Stimulated activated CD4-positive, alpha-beta T cell treated with anti-CD3 and anti-CD28 coated beads, Interleukin-1b, Interleukin-23, amount 100 ng/mL, for 24 hours (primary cell): ENCODE data around the gene PTOV1.

Experiments used
- DNase-seq, 4 experiments: peaks; one replicate each; pipeline ENCODE4 v3.0.0-alpha.2; 2020; ENCODE audit warnings: low read depth in 4 of 4, low spot score in 1 of 4

The PTOV1 gene

DNA sequence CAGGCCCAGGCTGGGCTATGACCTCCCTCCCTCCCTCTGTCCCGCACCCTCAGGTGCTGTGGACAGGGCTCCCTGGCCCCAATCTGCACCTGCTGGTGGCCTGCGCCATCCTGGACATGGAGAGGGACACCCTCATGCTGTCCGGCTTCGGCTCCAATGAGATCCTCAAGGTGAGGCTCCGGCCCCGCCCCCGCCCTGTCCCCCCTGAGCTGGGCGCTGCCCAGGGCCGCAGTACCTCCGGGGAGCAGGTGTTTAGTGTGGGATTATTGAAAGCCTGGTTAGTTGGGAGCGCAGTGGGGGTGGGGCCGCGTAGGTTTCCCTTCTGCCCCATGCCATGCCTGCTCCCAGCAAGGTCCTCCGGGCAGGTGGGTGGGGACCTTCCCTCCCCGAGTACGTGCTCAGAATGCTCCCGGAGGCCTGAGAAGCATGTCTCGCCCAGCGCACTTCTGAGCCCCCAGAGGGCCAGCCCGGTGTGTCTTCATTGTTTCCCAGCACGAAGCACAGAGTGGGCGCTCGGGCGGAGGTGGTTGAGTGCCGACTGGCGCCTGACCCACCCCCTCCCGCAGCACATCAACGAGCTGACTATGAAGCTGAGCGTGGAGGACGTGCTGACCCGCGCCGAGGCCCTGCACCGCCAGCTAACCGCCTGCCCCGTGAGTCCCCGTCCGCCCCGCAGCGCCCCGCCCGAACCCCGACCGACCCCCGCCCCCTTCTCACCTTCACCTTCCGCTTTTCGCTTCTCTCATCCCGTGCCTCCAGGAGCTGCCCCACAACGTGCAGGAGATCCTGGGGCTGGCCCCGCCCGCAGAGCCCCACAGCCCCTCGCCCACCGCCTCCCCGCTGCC lies 36.9 kb downstream of the PTOV1 start:
- no peak for DNase-seq

GRCh38 chr19:49888510-49888824 lies 37.5 kb downstream of the PTOV1 start:
- DNase-seq, result no peak

GRCh38 chr19:49889038-49889686 lies 38.2 kb downstream of the PTOV1 start:
- no peak for DNase-seq

DNA sequence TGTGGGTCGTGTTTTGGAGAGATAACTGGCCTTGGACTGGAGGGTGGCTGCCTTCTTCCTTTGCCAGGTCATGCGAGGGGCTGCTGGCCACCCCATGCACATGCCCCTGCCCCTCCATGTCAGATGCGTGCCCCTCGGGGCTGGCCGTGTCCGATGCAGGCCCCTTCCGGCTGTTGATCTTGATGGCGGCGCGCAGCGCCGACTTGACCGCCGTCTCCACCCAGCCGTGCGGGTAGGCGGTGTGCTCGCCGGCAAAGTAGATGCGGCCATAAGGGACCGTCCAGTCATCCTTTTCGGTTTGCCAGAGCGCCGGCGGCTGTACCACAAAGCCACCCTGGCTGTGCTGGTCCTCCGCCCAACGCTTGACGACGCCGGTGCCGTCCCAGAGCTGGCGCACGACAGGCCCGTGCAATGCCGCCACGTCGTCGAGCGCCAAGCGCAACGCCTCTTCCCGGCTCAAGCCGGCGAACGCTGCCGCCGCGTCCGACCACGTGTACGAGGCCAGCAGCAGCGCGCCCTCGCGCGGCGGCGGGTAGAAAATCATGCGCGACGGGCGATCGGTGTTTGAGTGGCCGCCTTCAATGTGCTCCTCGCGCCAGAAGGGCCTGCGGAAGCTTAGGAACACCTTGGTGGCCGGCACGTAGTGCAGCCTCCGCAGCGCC lies 38.9 kb downstream of the PTOV1 start:
- DNase-seq, result peak; percentile 48 to 66 (median 54)

DNA sequence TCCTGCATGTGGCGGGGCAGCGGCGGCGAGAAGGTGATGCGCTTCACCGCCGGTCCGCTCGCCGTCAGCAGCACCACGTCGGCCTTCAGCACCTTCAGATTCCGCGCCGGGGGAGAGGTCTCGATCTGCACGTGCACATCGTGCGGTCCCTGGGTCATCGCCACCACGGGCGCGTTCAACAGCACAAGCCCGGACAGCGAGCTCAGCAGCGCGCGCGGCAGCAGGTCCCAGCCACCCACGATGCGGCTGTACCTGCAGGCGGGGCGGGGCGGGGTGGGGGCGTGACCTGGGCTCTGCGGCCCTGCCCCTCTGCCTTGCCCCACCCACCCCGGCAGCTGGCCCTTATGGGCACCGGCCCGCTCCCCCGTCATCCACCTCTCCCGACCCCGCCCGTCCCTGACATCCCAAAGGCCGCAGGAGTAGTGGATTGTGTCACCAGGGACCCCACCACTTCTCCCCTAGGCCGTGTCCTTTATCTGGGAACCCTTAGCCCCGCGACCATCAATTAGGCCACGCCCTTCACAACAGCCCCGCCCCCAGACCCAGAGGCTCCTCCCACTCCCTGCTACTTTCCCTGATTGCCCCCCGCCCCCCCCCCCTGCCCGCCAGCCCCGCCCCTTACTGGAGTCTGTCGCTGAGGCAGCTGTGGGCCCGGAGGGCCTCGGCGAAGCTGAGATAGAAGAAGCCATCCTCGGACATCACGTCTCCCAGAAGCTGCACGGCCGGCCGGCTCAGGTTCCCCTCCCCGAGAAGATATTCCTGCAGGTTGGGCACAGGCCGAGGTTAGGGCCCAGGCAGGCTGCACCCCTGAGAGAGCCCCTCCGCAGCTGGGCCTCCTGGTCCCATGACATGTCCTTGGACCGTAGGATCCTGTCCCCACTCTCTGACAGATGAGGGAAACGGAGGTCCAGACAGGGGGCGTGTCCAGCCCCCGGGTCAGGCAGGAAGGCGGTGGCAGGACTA lies 39.7 kb downstream of the PTOV1 start:
- peak; percentile 24 to 61 (median 40) for DNase-seq

GRCh38 chr19:49891393-49891792 lies 40.4 kb downstream of the PTOV1 start:
- no peak for DNase-seq

DNA sequence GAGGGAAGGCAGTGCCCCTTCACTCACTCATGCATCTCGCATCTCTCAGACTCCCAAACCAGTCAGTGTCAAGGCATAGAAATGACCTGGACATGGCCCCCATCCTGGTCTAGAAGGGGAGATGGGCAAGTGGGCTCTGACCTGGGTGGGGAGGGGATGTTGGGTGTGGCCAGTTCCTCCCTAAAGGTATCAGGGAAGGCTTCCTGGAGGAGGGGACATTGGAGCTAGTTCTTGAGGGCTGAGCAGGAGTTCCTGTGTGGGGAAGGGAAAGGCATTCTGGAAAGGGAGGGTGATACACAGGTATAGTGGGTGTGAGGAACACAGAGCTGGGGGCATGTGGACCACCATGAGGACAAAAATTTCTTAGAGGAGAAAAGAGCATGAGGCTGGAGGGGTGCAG lies 41.8 kb downstream of the PTOV1 start:
- no peak for DNase-seq

- DNase-seq, result no peak
Measured at GRCh38 chr19:49894011-49894664, 43.2 kb downstream of the PTOV1 start.

GRCh38 chr19:49894879-49895565 lies 44.1 kb downstream of the PTOV1 start:
- peak in 1 of 4 experiments; percentile 45 for DNase-seq

DNA sequence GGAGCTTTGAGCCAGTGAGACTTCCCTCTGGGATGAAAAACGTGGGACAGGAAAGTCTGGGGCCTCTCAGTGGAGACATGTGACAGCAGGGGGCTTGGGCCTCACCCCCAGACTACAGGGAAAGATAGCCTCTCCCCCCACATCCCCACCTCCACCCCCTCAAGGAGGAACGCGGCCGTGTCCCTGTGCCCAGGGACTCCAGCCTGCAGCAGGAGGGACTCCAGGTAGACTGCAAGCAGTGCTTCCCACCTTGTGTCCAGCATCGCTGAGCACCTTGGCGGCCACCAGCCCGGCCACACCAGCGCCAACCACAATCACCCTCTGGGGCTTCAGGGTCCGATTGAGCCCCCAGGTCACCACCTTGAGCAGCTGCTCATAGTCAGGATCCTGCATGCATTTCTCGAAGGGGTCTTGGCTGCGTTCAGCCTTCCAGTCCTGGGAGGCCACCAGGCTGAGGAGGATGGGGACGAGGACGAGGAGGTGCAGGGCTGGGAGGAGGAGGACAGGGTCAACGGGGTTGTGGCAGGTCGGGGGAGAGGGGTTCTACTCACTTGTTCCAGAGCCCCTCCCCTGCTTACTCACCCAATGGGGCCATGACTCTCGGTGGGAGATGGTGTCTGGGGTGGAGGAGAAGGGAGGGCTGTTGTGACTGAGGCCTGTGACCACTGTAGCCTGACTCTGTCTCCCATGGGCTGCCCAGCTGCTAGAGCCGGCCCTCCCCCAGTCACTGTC lies 44.8 kb downstream of the PTOV1 start:
- DNase-seq, result peak in 1 of 4 experiments; percentile 45

DNA sequence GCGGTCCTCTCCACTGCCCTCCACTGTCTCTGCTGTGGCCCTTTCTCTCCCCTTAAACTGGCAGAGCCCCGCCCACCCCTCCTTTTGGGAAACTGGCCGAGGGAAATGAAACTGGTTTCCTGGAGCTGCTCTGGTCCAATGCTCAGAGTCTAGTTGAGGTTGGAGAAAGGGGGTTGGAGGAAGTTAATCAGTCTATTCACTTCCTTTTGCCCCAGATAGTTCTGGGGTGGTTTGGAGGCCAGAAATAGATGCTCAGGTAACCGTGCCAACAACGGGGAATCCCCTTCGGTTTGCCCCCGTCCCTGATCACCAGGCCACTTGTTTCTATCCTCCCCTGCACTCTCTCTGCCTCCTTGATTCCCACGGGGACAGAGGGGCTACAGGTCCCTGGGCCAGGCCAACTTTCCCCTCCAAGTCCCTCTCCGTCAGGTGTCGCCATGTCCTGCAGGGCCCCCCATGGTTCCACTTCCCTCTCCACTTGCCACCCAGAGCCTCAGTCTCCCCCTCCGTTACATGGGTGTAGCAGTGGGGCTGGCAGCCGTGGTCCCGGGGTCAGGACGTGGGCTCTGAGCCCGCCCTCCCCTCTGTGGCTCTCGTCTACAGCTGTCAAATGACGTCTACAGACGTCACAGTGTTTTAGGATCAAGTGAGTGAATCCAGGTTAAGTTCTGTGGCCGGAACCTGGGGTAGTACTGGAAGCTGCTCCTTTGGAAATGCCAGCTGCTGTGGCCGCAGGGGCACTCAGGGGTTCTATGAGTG lies 46.1 kb downstream of the PTOV1 start, which contains the start of gene IL4I1:
IL4I1 (minus strand) TSS at position 25 of the 759 bp plus-strand sequence. CDS start 727 bp downstream, outside the sequence.
- DNase-seq, result peak in 1 of 4 experiments; percentile 52

GRCh38 chr19:49904136-49904535 lies 53.2 kb downstream of the PTOV1 start:
- no peak for DNase-seq

DNA sequence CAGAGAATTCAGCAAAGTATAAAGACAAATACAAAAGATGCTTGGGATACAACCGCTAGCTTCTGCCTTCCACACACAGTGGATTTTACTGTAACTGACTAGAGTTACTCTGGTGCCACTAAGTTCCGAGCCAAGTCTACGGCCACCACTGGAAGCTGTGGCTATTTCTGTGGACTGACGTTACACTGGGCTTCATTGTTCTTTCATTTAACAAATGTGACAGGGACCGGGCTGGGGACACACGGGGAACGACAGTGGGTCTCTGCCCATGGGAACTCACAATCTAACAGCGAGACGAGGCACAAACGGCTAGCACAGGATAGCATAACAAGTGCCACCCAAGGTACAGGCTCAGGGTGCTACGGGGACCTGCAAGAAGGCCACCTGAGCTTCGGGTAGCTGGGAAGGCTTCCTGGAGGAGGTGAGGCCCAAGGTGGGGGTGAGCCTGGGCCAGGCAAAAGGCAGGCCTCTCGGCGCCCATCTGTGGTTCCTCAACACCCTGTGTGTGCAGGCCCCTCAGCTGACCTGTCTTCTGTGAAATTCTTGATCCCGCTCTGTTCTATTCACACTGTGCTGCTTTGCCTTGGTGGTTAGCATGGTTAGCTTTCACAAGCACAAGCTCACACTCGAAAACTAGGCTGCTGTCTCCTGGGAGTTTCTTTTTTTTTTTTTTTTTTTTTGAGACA lies 56.1 kb downstream of the PTOV1 start:
- DNase-seq, result no peak

DNA sequence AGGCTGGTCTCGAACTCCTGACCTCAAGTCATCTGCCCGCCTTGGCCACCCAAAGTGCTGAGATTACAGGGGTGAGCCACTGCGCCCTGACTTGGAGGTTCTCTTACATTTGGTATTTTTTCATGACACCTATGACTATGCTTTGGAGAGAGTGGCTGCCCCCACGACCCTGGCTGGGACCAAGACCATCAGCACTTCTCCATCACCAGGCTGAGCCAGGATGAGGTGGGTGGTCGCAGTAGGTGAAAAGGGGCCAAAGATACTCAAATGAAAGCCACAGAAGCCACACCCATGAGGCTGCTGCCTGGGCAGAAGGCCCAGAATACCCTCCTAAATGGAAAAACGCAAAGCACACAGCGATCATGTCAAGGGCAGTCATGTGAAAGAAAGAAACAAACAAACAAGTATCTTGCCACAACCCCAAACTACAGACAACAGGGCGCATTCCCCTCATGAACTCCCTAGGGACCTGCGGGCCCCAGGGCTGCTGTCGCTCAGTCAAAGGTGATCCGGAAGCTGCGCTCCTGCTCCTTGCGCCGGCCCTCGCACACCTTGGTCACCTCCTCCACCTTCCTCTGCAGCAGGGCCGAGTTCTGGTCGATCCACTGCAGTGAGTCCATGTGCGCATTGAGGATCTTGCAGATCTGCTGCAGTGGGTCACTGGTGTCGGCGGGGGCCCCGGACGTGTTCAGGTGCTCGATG lies 56.9 kb downstream of the PTOV1 start:
- DNase-seq, result no peak

DNA sequence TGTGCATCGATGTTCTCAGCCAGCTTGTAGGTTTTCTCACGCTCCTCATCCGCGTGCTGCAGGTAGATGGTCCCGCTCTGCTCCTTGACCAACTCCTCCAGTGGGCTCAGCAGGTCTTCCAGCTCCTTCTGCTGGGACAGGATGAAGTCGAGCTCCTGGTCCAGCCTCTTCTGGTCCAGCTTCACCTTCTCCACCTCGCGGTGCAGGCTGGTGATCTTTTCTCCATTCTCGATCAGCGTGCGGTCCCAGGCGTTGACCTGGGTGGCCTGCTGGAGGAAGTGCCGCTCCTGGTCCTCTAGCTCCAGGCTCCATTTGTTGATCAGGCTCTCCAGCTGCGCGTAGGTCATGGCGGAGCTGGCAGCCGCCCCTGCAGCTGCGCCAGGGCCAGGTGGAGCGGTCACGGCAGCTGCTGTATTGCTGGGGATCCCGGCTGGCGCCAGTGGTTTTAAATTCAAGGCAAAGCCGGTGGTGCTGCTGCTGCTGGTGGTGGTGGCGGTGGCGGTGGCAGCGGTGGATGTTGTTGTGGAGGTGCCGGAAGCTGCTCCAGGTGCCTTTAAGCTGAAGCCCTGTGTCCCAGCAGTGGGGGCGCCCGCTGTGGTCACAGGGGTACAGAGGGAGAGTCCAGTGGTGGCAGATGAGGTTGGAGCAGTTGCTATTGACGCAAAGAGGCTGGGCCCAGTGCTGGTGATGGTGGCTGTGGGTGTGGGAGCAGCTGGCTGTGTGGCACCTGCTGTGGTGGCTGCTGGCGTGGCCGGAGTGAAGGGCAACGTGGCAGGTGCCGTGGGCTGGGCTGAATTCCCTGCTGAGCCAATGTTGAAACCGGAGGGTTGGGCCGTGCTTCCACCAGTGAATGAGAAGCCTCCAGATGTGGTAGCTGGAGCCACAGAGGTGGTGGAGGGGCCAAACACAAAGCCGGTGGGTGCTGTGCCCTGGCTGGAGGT lies 57.8 kb downstream of the PTOV1 start:
- no peak for DNase-seq

GRCh38 chr19:49910179-49910578 lies 59.2 kb downstream of the PTOV1 start:
- no peak for DNase-seq
